ENCODE measurements around the gene MTMR4. TPM values are rescaled to one million over a fixed set of nuclear protein-coding genes. Genes with fewer than 3 reads are reported as not detected.
A peak's percentile ranks its signal among the peaks of the same experiment; 100 is the strongest.
"Not testable (repeated sequence)": the region's sequence is repeated elsewhere in the genome, so short reads cannot be mapped to it uniquely, and the experiment has no call there.

MTMR4 gene
- total RNA-seq, 2 donors from 2014 or later: 13.9 TPM

DNA sequence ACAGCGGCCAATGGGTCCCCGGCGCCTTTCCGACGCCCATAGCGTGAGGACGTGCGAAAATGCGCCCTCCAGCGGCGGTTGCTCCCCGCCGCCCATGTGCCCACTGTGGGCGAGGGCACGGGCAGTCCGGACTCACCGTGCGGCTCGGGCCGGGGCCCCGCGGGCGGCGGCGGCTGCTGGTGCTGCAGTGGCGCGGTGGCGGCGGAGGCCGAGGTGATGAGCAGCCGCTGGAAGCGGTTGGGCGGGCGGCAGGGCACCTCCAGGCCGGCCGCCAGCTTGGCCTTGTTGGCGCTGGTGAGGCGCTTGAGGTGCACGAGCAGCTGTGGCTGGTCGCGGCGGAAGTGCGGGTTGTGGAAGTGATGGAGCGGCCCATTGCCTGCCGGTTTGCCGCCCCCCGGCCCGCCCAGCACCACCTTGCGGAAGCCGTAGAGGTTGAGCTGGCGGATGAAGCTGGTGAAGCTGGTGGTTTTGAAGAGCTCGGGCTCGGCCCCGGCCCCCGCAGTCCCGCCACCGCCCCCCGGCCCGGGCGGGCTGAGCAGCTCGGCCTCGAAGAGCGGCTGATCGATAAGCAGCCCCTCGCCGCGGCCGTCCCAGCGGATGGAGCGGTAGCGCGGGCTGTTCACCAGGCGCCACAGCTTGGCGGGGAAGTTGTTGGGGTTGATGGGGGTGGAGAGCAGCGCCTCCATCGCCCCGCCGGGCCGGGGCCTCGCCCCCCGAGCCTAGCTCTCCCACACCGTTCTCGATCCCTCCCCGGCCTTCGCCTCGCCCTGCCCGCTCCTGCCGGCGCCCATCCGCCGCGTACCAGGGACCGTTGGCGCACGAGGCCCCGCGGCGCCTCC, 26.6 kb downstream of the MTMR4 start, which contains the start of gene HSF5:
HSF5 (minus strand) TSS at position 820 of the 839 bp plus-strand sequence; CDS start at position 686, 134 bp downstream.
- H3K27ac ChIP-seq: no peak within 1 kb of the TSS
- peaks cover 34% of the 10 kb centered on the region for H3K36me3 ChIP-seq
- peak within 1 kb of the TSS in 1 of 2 donors; percentile 22 for H3K4me3 ChIP-seq
- DNase-seq (ENCODE audit: low spot score): no peak
- no peaks in the 10 kb centered on the region for H3K4me1 ChIP-seq
- no peaks in the 10 kb centered on the region for H3K9me3 ChIP-seq
- TF ChIP-seq CTCF (IDR thresholded peaks at IDR 0.05): peak in 1 of 2 donors; percentile 28
- H3K27me3 ChIP-seq: no peaks in the 10 kb centered on the region

DNA sequence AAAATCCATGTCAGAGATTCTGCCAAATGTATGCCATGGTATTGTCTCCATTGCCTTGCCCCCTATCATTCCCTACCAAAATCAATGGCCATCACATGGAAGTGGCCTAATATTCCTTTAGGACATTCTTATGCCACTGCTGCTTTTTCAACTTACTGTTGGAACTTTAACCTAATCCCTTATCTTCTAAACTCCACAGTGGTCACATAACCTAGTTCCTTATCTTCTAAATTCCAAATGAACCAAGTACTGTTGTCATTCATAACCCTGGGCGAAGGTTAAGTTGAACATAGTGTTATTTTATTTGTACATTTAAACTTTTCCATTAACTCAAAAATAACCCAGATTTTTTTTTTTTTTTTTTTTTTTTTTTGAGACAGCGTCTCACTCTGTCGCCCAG, 29.8 kb downstream of the MTMR4 start:
- no peak overlapping the region for H3K27ac ChIP-seq
- no peak overlapping the region for H3K4me3 ChIP-seq
- H3K27me3 ChIP-seq: no peaks in the 10 kb centered on the region
- no peak for TF ChIP-seq CTCF (IDR thresholded peaks at IDR 0.05)
- H3K4me1 ChIP-seq: no peaks in the 10 kb centered on the region
- DNase-seq (ENCODE audit: low spot score): no peak
- peaks cover 2% of the 10 kb centered on the region for H3K36me3 ChIP-seq
- H3K9me3 ChIP-seq: no peaks in the 10 kb centered on the region

GRCh38 chr17:58481798-58482197, 32.6 kb downstream of the MTMR4 start:
- not testable (repeated sequence) for DNase-seq (ENCODE audit: low spot score); H3K36me3 ChIP-seq; H3K4me1 ChIP-seq; H3K27me3 ChIP-seq; H3K4me3 ChIP-seq; H3K9me3 ChIP-seq; H3K27ac ChIP-seq

- Histone ChIP-seq H3K4me3 (no peak overlapping the region), H3K27me3 (no peaks in the 10 kb centered on the region), H3K4me1 (no peaks in the 10 kb centered on the region), H3K9me3 (no peaks in the 10 kb centered on the region), H3K36me3 (no peaks in the 10 kb centered on the region), H3K27ac (no peak overlapping the region)
- TF ChIP-seq CTCF (IDR thresholded peaks at IDR 0.05): no peak
- no peak for DNase-seq (ENCODE audit: low spot score)
Observed at GRCh38 chr17:58480090-58480489, 34.3 kb downstream of the MTMR4 start.

GRCh38 chr17:58476812-58477211, 37.6 kb downstream of the MTMR4 start:
- TF ChIP-seq CTCF (IDR thresholded peaks at IDR 0.05): no peak
- H3K4me3 ChIP-seq: no peak overlapping the region
- no peaks in the 10 kb centered on the region for H3K36me3 ChIP-seq
- no peaks in the 10 kb centered on the region for H3K4me1 ChIP-seq
- no peak for DNase-seq (ENCODE audit: low spot score)
- no peaks in the 10 kb centered on the region for H3K27me3 ChIP-seq
- no peaks in the 10 kb centered on the region for H3K9me3 ChIP-seq
- no peak overlapping the region for H3K27ac ChIP-seq

GRCh38 chr17:58475985-58476384, 38.5 kb downstream of the MTMR4 start:
- H3K4me1 ChIP-seq: no peaks in the 10 kb centered on the region
- no peaks in the 10 kb centered on the region for H3K27me3 ChIP-seq
- no peaks in the 10 kb centered on the region for H3K9me3 ChIP-seq
- DNase-seq (ENCODE audit: low spot score): no peak
- no peak overlapping the region for H3K27ac ChIP-seq
- H3K36me3 ChIP-seq: no peaks in the 10 kb centered on the region
- no peak overlapping the region for H3K4me3 ChIP-seq
- TF ChIP-seq CTCF (IDR thresholded peaks at IDR 0.05): no peak
